Measurements from ENCODE around the gene SF1. TPM values are rescaled to one million over a fixed set of nuclear protein-coding genes. Genes with fewer than 3 reads are reported as not detected.

SF1 gene
- total RNA-seq, 2 donors from 2014 or later = 331 to 399 TPM

GRCh38 chr11:64716473-64717267, 61.7 kb downstream of the SF1 start:
- 77 to 85% methylated on average over 4 to 21 of the region's 21 CpGs for WGBS, 2 experiments (ENCODE audit: insufficient coverage in 1 of 2, insufficient read length in 1 of 2)
- no peaks in the 10 kb centered on the region for H3K36me3 ChIP-seq (ENCODE audit: control insufficient read depth, insufficient read depth, low read length)
- Mint-ChIP-seq H3K36me3 (ENCODE audit: low read depth) (no peaks in the 10 kb centered on the region), H3K4me3 (no peak overlapping the region), H3K27ac (no peak overlapping the region), H3K9me3 (no peaks in the 10 kb centered on the region), H3K4me1 (peaks cover 2% of the 10 kb centered on the region), H3K27me3 (ENCODE audit: insufficient read depth) (peaks cover 95% of the 10 kb centered on the region)
- no peak for DNase-seq
- no peak overlapping the region for H3K9ac ChIP-seq (ENCODE audit: extremely low read depth, low read length, poor library complexity, severe bottlenecking)
- no peak overlapping the region for H3K27ac ChIP-seq (ENCODE audit: low read depth, low read length)
- H3K9me3 ChIP-seq (ENCODE audit: control insufficient read depth, low read length) = no peaks in the 10 kb centered on the region
- H3K4me3 ChIP-seq (ENCODE audit: low read length) = no peak overlapping the region
- no peaks in the 10 kb centered on the region for H3K4me1 ChIP-seq (ENCODE audit: control insufficient read depth, insufficient read depth, low read length)
- TF ChIP-seq CTCF (conservative IDR thresholded peaks at IDR 0.05) = no peak
- H3K27me3 ChIP-seq (ENCODE audit: control insufficient read depth, insufficient read depth, low read length, poor library complexity, severe bottlenecking) = peaks cover 99% of the 10 kb centered on the region

GRCh38 chr11:64715756-64716472, 62.4 kb downstream of the SF1 start:
- no peaks in the 10 kb centered on the region for H3K36me3 Mint-ChIP-seq (ENCODE audit: low read depth)
- no peak overlapping the region for H3K4me3 Mint-ChIP-seq
- 81% methylated on average over 3 to 11 of the region's 13 CpGs for WGBS, 2 experiments (ENCODE audit: insufficient coverage in 1 of 2, insufficient read length in 1 of 2)
- Histone ChIP-seq H3K4me3 (ENCODE audit: low read length) (no peak overlapping the region), H3K9me3 (ENCODE audit: control insufficient read depth, low read length) (no peaks in the 10 kb centered on the region), H3K27ac (ENCODE audit: low read depth, low read length) (no peak overlapping the region), H3K36me3 (ENCODE audit: control insufficient read depth, insufficient read depth, low read length) (no peaks in the 10 kb centered on the region), H3K4me1 (ENCODE audit: control insufficient read depth, insufficient read depth, low read length) (no peaks in the 10 kb centered on the region), H3K27me3 (ENCODE audit: control insufficient read depth, insufficient read depth, low read length, poor library complexity, severe bottlenecking) (peaks cover 99% of the 10 kb centered on the region), H3K9ac (ENCODE audit: extremely low read depth, low read length, poor library complexity, severe bottlenecking) (no peak overlapping the region)
- H3K27me3 Mint-ChIP-seq (ENCODE audit: insufficient read depth) = peaks cover 95% of the 10 kb centered on the region
- H3K27ac Mint-ChIP-seq = no peak overlapping the region
- no peak for TF ChIP-seq CTCF (conservative IDR thresholded peaks at IDR 0.05)
- H3K9me3 Mint-ChIP-seq = no peaks in the 10 kb centered on the region
- no peak for DNase-seq
- H3K4me1 Mint-ChIP-seq = peaks cover 7% of the 10 kb centered on the region

GRCh38 chr11:64715110-64715509, 63.2 kb downstream of the SF1 start:
- Histone ChIP-seq H3K9me3 (ENCODE audit: control insufficient read depth, low read length) (no peaks in the 10 kb centered on the region), H3K4me1 (ENCODE audit: control insufficient read depth, insufficient read depth, low read length) (no peaks in the 10 kb centered on the region), H3K27me3 (ENCODE audit: control insufficient read depth, insufficient read depth, low read length, poor library complexity, severe bottlenecking) (peaks cover 99% of the 10 kb centered on the region), H3K9ac (ENCODE audit: extremely low read depth, low read length, poor library complexity, severe bottlenecking) (no peak overlapping the region), H3K36me3 (ENCODE audit: control insufficient read depth, insufficient read depth, low read length) (no peaks in the 10 kb centered on the region), H3K4me3 (ENCODE audit: low read length) (no peak overlapping the region), H3K27ac (ENCODE audit: low read depth, low read length) (no peak overlapping the region)
- 85 to 91% methylated on average over 5 of the region's 5 CpGs for WGBS, 2 experiments (ENCODE audit: insufficient coverage in 1 of 2, insufficient read length in 1 of 2)
- Mint-ChIP-seq H3K36me3 (ENCODE audit: low read depth) (no peaks in the 10 kb centered on the region), H3K27me3 (ENCODE audit: insufficient read depth) (peaks cover 95% of the 10 kb centered on the region), H3K4me3 (no peak overlapping the region), H3K27ac (no peak overlapping the region), H3K9me3 (no peaks in the 10 kb centered on the region), H3K4me1 (peaks cover 11% of the 10 kb centered on the region)
- TF ChIP-seq CTCF (conservative IDR thresholded peaks at IDR 0.05) = no peak
- DNase-seq = no peak

Data from endodermal cell (in vitro differentiated cells).